PC-3 (cell line): ENCODE measurements around the gene LITAF. TPM values are rescaled to one million over a fixed set of nuclear protein-coding genes. Genes with fewer than 3 reads are reported as not detected.

Experiments
- ATAC-seq: fragments of 200-7000 bp; cut with Tn5 transposase; 2 replicates; pipeline ENCODE4 v1.9.1; 2020; ENCODE audit warnings: mild to moderate bottlenecking, moderate library complexity
- BruUV-seq: library from RNA; stranded (reverse); fragments of 400-500 nt; replicated peaks from 2 replicates; lab custom pipeline; 2021; lab: Mats Ljungman, UMichigan
- CTCF ChIA-PET: fragments of 300-600 bp; sonication (Branson Sonifier 250); formaldehyde crosslinking; loops from one replicate; lab custom pipeline; 2022; ENCODE audit warnings: antibody characterized with exemption; lab: Charles Lee
- POLR2A ChIA-PET: fragments of 300-600 bp; sonication (Branson Sonifier 250); formaldehyde crosslinking; loops from one replicate; lab custom pipeline; 2022; ENCODE audit warnings: antibody characterized with exemption; ENCODE audit not compliant: unreplicated experiment; lab: Charles Lee
- DNase-seq: peaks from one replicate; pipeline ENCODE4 v3.0.0-alpha.2; 2015
- H2AFZ ChIP-seq: fragments of 300-600 bp; sonication (generic); 2 replicates; pipeline ENCODE4 v1.6.0; 2016; ENCODE audit warnings: antibody characterized with exemption, low read length
- H3F3A ChIP-seq: fragments of 300-600 bp; sonication (generic); one replicate; pipeline ENCODE4 v1.6.0; 2017; ENCODE audit warnings: antibody characterized with exemption, low read length, control low read depth, mild to moderate bottlenecking; ENCODE audit not compliant: unreplicated experiment
- H3K27ac ChIP-seq: fragments of 300-600 bp; sonication (generic); 2 replicates; pipeline ENCODE4 v1.5.1; 2016; ENCODE audit warnings: mild to moderate bottlenecking, low read length
- H3K27me3 ChIP-seq: fragments of 300-600 bp; sonication (generic); 2 replicates; pipeline ENCODE4 v1.6.1; 2016; ENCODE audit warnings: low read length, mixed read lengths
- H3K36me3 ChIP-seq: fragments of 300-600 bp; sonication (generic); 2 replicates; pipeline ENCODE4 v1.6.1; 2016; ENCODE audit warnings: low read depth, mixed run types, low read length, mixed read lengths
- H3K4me1 ChIP-seq: fragments of 300-600 bp; sonication (generic); 2 replicates; pipeline ENCODE4 v1.5.1; 2016; ENCODE audit warnings: low read length; ENCODE audit not compliant: insufficient read depth
- H3K4me2 ChIP-seq: fragments of 300-600 bp; sonication (generic); 2 replicates; pipeline ENCODE4 v1.6.0; 2016; ENCODE audit warnings: low read length
- H3K4me3 ChIP-seq: fragments of 300-600 bp; sonication (generic); 2 replicates; pipeline ENCODE4 v1.5.1; 2016; ENCODE audit warnings: mild to moderate bottlenecking, low read length, mixed read lengths
- H3K79me2 ChIP-seq: fragments of 300-600 bp; sonication (generic); 2 replicates; pipeline ENCODE4 v1.6.1; 2017; ENCODE audit warnings: low read length, mixed read lengths
- H3K9ac ChIP-seq: fragments of 300-600 bp; sonication (generic); 2 replicates; pipeline ENCODE4 v1.6.0; 2016; ENCODE audit warnings: mild to moderate bottlenecking, low read length
- H3K9me2 ChIP-seq: fragments of 300-600 bp; sonication (generic); replicated peaks from 2 replicates; pipeline ENCODE4 v1.6.1; 2016; ENCODE audit warnings: mixed run types, low read length, mixed read lengths
- H3K9me3 ChIP-seq: fragments of 300-600 bp; sonication (generic); 2 replicates; pipeline ENCODE4 v1.6.1; 2016; ENCODE audit warnings: low read length, mixed read lengths
- H4K20me1 ChIP-seq: fragments of 300-600 bp; sonication (generic); 2 replicates; pipeline ENCODE4 v1.6.1; 2016; ENCODE audit warnings: low read length, mixed read lengths
- EZH2 ChIP-seq: fragments of 300-600 bp; sonication (generic); IDR thresholded peaks from one replicate; pipeline ENCODE4 v1.6.1; 2017; ENCODE audit warnings: antibody characterized with exemption, mild to moderate bottlenecking, low read length; ENCODE audit not compliant: unreplicated experiment
- EZH2phosphoT487 ChIP-seq: fragments of 300-600 bp; sonication (generic); IDR thresholded peaks from 2 replicates; pipeline ENCODE4 v1.6.1; 2018; ENCODE audit warnings: mild to moderate bottlenecking, antibody characterized with exemption, low read length, borderline replicate concordance
- intact Hi-C: fragments of 100-400 bp; cut with micrococcal nuclease; formaldehyde crosslinking; loops from 2 replicates; pipeline ENCODE4 v1.9.0; 2023
- total RNA-seq: library from RNA; depleted of rRNA; stranded (reverse); fragments of >200 nt; gene quantifications from 2 replicates; pipeline ENCODE4 v1.2.3, GENCODE V29; 2014
- TF ChIP-seq, protein P1 (sequence below): fragments of 300-600 bp; sonication (generic); conservative IDR thresholded peaks from 2 replicates; pipeline ENCODE4 v1.5.1; 2017; ENCODE audit warnings: antibody characterized with exemption, low read depth, mild to moderate bottlenecking, low read length

The LITAF gene
- total RNA-seq, 1 experiment from 2014 or later = 13.1 TPM

DNA sequence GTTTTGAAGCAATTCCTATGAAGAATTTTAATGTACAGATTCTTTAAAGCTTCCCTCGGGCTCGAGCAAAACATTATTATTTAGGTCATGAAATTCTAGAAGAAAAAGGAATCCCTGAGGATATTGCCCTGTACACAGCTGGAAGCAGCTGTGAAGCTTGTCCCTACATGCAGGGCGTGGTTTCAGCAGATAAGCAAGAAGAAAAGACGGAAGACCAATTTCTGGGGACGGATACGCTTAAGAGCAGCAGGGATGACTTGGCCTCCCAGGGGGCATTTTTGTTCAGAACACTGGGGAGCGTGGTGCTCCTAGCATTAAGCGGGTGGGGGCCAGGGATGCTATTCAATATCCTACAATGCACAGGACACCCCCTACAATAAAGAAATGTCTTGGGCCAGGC lies 34.3 kb downstream of the LITAF start:
- Histone ChIP-seq H3K4me1 (no peaks in the 10 kb centered on the region), H2AFZ (no peak overlapping the region), H3K36me3 (no peaks in the 10 kb centered on the region), H4K20me1 (no peaks in the 10 kb centered on the region), H3K4me2 (no peak overlapping the region), H3K4me3 (no peak overlapping the region), H3K79me2 (no peaks in the 10 kb centered on the region), H3K27me3 (no peaks in the 10 kb centered on the region), H3K9me3 (no peaks in the 10 kb centered on the region), H3K9ac (no peak overlapping the region), H3K27ac (no peak overlapping the region), H3K9me2 (no peaks in the 10 kb centered on the region), H3F3A (no peaks in the 10 kb centered on the region)
- DNase-seq (no peak), ATAC-seq (no peak)
- BruUV-seq = no TSS peak
- POLR2A ChIA-PET = no interaction called here
- CTCF ChIA-PET = no interaction called here
- TF ChIP-seq EZH2 = no peak
- TF ChIP-seq, protein P1, sequence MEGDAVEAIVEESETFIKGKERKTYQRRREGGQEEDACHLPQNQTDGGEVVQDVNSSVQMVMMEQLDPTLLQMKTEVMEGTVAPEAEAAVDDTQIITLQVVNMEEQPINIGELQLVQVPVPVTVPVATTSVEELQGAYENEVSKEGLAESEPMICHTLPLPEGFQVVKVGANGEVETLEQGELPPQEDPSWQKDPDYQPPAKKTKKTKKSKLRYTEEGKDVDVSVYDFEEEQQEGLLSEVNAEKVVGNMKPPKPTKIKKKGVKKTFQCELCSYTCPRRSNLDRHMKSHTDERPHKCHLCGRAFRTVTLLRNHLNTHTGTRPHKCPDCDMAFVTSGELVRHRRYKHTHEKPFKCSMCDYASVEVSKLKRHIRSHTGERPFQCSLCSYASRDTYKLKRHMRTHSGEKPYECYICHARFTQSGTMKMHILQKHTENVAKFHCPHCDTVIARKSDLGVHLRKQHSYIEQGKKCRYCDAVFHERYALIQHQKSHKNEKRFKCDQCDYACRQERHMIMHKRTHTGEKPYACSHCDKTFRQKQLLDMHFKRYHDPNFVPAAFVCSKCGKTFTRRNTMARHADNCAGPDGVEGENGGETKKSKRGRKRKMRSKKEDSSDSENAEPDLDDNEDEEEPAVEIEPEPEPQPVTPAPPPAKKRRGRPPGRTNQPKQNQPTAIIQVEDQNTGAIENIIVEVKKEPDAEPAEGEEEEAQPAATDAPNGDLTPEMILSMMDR = no peak
- TF ChIP-seq EZH2phosphoT487 = no peak
- intact Hi-C loops = no loop called here

DNA sequence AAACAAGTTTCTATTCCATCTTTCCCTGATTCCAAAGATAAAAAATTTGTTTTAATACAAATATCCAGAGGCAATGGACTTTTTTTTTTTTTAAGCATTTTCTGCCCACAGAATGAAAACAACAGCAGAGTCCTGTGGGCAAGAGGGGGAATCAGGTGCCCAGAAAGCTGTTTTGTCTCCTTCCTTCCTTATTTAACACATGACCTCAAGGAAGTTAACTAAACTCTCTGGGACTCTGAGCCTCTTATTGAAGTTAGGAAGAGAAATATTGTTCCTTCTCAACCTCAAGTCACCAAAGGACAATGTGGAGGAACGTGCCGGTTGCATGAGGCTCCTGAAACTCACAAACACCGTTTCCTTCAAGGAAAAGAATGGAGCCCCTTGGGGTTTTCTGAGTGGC lies 34.9 kb downstream of the LITAF start:
- Histone ChIP-seq H3K4me2 (no peak overlapping the region), H2AFZ (no peak overlapping the region), H3K9me3 (no peaks in the 10 kb centered on the region), H3K27me3 (no peaks in the 10 kb centered on the region), H3F3A (no peaks in the 10 kb centered on the region), H3K36me3 (no peaks in the 10 kb centered on the region), H3K79me2 (no peaks in the 10 kb centered on the region), H3K4me1 (no peaks in the 10 kb centered on the region), H3K9me2 (no peaks in the 10 kb centered on the region), H3K4me3 (no peak overlapping the region), H3K9ac (no peak overlapping the region), H3K27ac (no peak overlapping the region), H4K20me1 (no peaks in the 10 kb centered on the region)
- DNase-seq = no peak
- CTCF ChIA-PET = no interaction called here
- no TSS peak for BruUV-seq
- no peak for ATAC-seq
- intact Hi-C loops = no loop called here
- TF ChIP-seq EZH2phosphoT487 = no peak
- no peak for TF ChIP-seq EZH2
- TF ChIP-seq, protein P1 = no peak
- POLR2A ChIA-PET = no interaction called here

DNA sequence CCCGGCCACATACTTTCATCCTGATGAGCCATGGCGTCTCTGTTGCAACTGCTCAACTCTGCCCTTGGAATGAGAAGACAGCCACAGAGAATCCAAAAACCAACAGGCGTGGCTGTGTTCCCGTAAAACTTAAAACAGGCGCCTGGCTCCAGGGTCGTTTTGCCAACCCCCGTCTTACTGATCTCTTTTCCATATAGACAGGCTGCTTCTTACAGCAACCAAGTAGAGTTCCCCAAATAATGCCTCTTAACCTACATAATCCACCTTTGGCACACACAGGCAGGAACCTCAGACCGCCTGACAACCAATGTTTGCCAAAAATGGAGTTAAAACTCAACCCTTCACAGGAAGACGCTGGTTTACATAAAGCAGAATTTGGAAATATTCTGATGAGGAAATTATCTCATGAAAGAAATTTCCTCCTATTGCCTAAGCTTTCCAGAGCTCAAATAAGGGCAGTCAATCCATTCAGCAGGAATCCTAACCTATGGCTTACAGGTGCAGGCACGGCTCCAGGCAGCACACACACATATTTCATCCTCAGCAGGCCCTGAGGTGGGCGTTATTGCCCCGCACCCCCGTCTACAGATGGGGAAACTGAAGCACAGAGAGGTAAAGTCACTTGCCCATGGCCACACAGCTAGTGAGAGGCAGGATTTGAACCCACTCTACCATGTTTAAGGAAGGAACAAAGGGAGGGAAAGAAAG lies 35.8 kb downstream of the LITAF start:
- H3K9me3 ChIP-seq = no peaks in the 10 kb centered on the region
- BruUV-seq = no TSS peak
- no peaks in the 10 kb centered on the region for H3K27me3 ChIP-seq
- H3K4me3 ChIP-seq = no peak overlapping the region
- no peaks in the 10 kb centered on the region for H3K36me3 ChIP-seq
- H3K9ac ChIP-seq = no peak overlapping the region
- no peaks in the 10 kb centered on the region for H3F3A ChIP-seq
- DNase-seq (no peak), ATAC-seq (no peak)
- no peaks in the 10 kb centered on the region for H3K9me2 ChIP-seq
- TF ChIP-seq EZH2 = no peak
- TF ChIP-seq EZH2phosphoT487 = no peak
- TF ChIP-seq, protein P1 = no peak
- CTCF ChIA-PET = no interaction called here
- no peaks in the 10 kb centered on the region for H4K20me1 ChIP-seq
- H3K4me2 ChIP-seq = no peak overlapping the region
- no peak overlapping the region for H3K27ac ChIP-seq
- POLR2A ChIA-PET = interaction anchor here (0.6 kb wide), 1 partner anchor 34 kb away, joined by 3 read pairs; no protein-coding TSS in a partner anchor
- H2AFZ ChIP-seq = no peak overlapping the region
- no peaks in the 10 kb centered on the region for H3K4me1 ChIP-seq
- no peaks in the 10 kb centered on the region for H3K79me2 ChIP-seq
- intact Hi-C loops = no loop called here
